ENCODE results near the gene TMEM119.

- TF ChIP-seq, protein P1, sequence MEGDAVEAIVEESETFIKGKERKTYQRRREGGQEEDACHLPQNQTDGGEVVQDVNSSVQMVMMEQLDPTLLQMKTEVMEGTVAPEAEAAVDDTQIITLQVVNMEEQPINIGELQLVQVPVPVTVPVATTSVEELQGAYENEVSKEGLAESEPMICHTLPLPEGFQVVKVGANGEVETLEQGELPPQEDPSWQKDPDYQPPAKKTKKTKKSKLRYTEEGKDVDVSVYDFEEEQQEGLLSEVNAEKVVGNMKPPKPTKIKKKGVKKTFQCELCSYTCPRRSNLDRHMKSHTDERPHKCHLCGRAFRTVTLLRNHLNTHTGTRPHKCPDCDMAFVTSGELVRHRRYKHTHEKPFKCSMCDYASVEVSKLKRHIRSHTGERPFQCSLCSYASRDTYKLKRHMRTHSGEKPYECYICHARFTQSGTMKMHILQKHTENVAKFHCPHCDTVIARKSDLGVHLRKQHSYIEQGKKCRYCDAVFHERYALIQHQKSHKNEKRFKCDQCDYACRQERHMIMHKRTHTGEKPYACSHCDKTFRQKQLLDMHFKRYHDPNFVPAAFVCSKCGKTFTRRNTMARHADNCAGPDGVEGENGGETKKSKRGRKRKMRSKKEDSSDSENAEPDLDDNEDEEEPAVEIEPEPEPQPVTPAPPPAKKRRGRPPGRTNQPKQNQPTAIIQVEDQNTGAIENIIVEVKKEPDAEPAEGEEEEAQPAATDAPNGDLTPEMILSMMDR (IDR thresholded peaks at IDR 0.05; ENCODE audit: insufficient read depth, low read length), result no peak
- TF ChIP-seq POLR2AphosphoS5 (IDR thresholded peaks at IDR 0.05; ENCODE audit: low read depth) (peak; percentile 44; the same call in 1 of the 2 replicates), SPI1 (IDR thresholded peaks at IDR 0.05; ENCODE audit: borderline replicate concordance, low read depth) (no peak)
These were observed 22.5 kb upstream of the TMEM119 start for GRCh38 chr12:108620236-108620879.
